Activated effector memory CD4-positive, alpha-beta T cell treated with Interleukin-2 at 50 U/mL for 16 hours (primary cell): ENCODE measurements around the gene TDG.
"Not testable (repeated sequence)": the region's sequence is repeated elsewhere in the genome, so short reads cannot be mapped to it uniquely, and the experiment has no call there.

Experiments
- DNase-seq: peaks from one replicate; pipeline ENCODE4 v3.0.0-alpha.2; 2020

Gene TDG

DNA sequence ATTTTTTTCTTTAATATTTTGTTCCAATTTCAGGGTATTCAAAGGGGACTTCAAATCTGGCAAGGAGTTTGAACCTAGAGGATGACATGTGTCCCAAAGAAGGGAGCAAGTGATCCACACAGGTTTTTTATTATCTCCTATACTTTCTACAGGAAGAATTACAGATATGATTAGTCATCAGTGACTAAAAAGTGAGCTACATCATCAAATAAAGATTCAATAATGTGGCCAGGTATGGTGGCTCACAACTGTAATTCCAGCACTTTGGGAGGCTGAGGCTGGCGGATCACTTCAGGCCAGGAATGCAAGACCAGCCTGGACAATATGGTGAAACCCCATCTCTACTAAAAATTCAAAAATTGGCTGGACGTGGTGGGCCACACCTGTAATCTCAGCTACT, 60.1 kb downstream of the TDG start:
- DNase-seq, result no peak

DNA sequence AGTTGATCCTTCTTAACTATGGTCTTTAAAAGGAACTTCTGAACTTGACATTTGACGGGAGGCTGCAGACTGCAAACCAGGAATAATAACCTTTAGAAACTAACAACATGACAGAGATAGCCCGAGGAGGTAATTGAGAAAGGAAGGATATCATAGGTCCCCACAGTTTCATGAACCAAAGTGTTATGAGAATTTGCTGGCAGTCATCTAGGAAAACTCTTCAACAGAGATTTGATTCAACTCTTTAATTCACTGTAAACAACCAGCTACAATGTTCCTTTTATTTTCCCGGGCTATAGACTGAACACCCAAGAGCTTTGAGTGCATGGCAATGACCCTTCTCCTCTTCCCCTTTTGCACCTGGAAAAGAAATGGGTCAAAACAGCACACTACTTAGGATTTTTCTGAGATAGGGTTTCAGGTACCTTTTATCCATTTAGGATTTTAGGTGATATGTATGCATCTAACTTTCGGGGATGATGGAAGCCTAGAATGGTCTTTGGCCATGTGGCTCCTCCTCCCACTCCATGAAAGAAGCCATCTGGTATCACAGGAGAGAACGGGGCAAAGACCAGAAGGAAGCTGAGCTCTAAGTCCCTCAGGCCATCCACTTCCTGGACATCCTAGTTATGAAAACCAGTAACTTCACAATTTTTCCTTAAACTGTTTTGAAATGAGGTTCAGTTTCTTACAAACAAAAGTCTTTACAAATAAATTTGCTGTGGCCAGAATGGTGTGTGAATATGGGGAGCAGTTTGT, 61.3 kb downstream of the TDG start:
- no peak for DNase-seq

DNA sequence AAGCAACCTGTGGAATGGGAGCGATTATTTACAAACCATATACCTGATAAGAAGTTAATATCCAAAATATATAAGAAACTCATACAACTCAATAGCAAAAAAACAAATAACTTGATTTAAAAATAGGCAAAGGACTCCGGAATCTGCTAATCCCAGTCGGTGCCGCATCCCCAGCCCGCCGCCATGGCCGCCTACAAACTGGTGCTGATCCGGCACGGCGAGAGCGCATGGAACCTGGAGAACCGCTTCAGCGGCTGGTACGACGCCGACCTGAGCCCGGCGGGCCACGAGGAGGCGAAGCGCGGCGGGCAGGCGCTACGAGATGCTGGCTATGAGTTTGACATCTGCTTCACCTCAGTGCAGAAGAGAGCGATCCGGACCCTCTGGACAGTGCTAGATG, 64.9 kb downstream of the TDG start:
- not testable (repeated sequence) for DNase-seq

DNA sequence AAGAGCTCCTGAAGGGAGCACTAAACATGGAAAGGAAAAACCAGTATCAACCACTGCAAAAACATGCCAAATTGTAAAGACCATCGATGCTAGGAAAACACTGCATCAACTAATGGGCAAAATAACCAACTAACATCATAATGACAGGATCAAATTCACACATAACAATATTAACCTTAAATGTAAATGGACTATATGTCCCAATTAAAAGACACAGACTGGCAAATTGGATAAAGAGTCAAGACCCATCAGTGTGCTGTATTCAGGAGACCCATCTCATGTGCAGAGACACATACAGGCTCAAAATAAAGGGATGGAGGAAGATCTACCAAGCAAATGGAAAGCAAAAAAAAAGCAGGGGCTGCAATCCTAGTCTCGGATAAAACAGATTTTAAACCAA, 70.5 kb downstream of the TDG start:
- DNase-seq, result not testable (repeated sequence)
